SU-DHL-6 (cell line): ENCODE data around the gene ABHD2.

Source experiments
- CTCF ChIP-seq: fragments of 200-600 bp; sonication (generic); IDR thresholded peaks from one replicate; pipeline ENCODE4 v1.5.1; 2017; ENCODE audit warnings: antibody characterized with exemption, mild to moderate bottlenecking, low read length, moderate library complexity; ENCODE audit not compliant: insufficient read depth, poor library complexity, severe bottlenecking
- EZH2phosphoT487 ChIP-seq: fragments of 200-600 bp; sonication (generic), shearing (Covaris generic); conservative IDR thresholded peaks from 2 replicates; pipeline ENCODE4 v1.6.1; 2018; ENCODE audit warnings: mild to moderate bottlenecking, antibody characterized with exemption, low read length, moderate library complexity, mixed read lengths

GRCh38 chr15:89111352-89111751 lies 23.1 kb downstream of the ABHD2 start:
- no peak for TF ChIP-seq CTCF
- no peak for TF ChIP-seq EZH2phosphoT487
